PFSK-1 (cell line): ENCODE results near the gene CSF1R.

Experiments
- FOXP2 ChIP-seq: optimal IDR thresholded peaks from 2 replicates; pipeline ENCODE3; 2011; ENCODE audit warnings: borderline replicate concordance, control low read depth, inconsistent platforms; ENCODE audit not compliant: insufficient read depth; ENCODE audit errors: extremely low read length, extremely low read depth
- POLR2AphosphoS5 ChIP-seq: IDR thresholded peaks from 2 replicates; pipeline ENCODE4 v1.6.1; 2012; ENCODE audit warnings: low read depth, mild to moderate bottlenecking, control low read depth, low read length, moderate library complexity
- REST ChIP-seq, 2 experiments: IDR thresholded peaks; 2 replicates each; pipeline versions ENCODE4 v1.6.1 to v1.8.0; 2011 to 2012; ENCODE audit warnings: low read depth in 2 of 2, low read length in 2 of 2, control low read depth in 1 of 2, inconsistent platforms in 1 of 2, mild to moderate bottlenecking in 1 of 2, moderate library complexity in 1 of 2; ENCODE audit not compliant: insufficient read depth in 1 of 2

DNA sequence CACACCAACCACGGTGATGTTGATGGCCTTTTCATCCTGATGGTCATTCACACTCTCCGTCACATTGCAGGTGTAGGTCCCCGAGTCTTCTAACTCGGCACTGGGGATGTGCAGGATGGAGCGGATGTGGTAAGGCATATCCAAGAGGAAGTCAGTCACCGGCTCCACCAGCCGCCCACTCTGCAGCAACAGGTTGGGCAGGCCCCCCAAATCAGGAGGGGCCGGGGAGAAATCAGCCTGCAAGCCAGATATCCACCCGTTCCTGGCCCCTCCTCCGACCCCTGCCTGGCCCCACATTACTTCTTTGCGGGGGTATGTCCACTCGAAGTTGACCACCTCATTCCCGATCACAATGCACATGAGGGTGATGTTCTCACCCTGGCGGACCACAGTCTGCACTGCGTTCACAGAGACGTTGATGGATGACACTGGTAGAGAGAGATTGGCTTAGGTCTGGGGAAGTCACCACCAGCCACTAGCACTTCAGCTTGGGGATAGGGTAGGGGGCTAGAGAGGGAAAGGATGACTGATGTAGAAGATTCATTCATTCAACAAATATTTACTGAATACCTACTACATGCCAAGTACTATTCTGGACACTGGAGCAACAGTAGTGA lies 47.3 kb upstream of the CSF1R start:
- TF ChIP-seq POLR2AphosphoS5, result no peak
- no peak for TF ChIP-seq FOXP2
- TF ChIP-seq REST (IDR thresholded peaks at IDR 0.05; ENCODE audit: insufficient read depth in 1 of 2, low read depth in 2 of 2, low read length in 2 of 2), result no peak
